GM18511 (cell line): Measurements from ENCODE around the gene SMIM41.
"Not testable (repeated sequence)": the region's sequence is repeated elsewhere in the genome, so short reads cannot be mapped to it uniquely, and the experiment has no call there.

ENCODE experiments used
- ATAC-seq: cut with Tn5 transposase; IDR thresholded peaks from one replicate; pipeline ENCODE4 v1.9.1; 2021; ENCODE audit warnings: mild to moderate bottlenecking, moderate library complexity; ENCODE audit not compliant: unreplicated experiment

The SMIM41 gene

GRCh38 chr12:52084491-52085231 is 5.2 kb downstream of the SMIM41 start:
- ATAC-seq, result no peak

- no peak for ATAC-seq
Observed at GRCh38 chr12:52085682-52086180, 6.2 kb downstream of the SMIM41 start.

GRCh38 chr12:52086366-52086765 is 6.9 kb downstream of the SMIM41 start:
- no peak for ATAC-seq

GRCh38 chr12:52086944-52087835 is 7.7 kb downstream of the SMIM41 start:
- no peak for ATAC-seq

GRCh38 chr12:52087961-52088820 is 8.7 kb downstream of the SMIM41 start:
- ATAC-seq, result peak; percentile 61

DNA sequence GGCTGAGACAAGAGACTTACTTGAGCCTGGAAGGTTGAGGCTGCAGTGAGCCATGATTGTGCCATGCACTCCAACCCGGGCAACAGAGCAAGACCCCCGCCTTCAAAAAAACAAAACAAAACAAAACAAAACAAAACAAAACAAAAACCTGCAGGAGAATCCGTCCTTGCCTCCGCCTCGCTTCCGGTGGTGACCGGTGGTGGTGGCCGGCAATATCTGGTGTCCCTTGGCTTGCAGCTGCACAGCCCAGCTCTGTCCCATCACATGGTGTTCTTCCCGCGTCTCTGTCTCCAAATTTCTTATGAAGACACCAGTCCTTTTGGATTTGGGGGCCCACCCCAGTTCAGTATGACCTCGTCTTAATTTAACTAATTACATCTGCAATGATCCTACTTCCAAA is 10.0 kb downstream of the SMIM41 start:
- no peak for ATAC-seq

DNA sequence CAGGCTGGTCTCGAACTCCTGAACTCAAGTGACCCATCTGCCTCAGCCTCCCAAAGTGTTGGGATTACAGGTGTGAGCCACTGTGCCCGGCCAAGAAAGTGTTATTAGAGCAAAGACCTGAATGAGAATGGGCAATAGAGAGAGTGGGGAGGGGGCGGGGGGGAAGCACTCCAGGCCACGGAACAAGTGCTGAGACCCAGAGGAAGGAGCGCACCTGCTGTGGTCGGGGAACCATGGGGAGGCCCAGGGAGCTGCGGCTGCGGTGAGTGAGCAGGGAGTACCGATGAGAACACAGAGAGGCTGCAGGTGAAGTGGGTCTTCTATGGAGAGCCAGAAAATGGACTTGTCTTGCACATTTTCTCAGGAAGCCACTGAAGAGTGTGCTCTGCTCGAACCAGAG is 10.8 kb downstream of the SMIM41 start:
- ATAC-seq, result no peak

- no peak for ATAC-seq
Observed at GRCh38 chr12:52091061-52091460, 11.6 kb downstream of the SMIM41 start.

GRCh38 chr12:52091869-52092268 is 12.4 kb downstream of the SMIM41 start:
- ATAC-seq, result no peak

GRCh38 chr12:52093346-52093745 is 13.8 kb downstream of the SMIM41 start:
- ATAC-seq, result no peak

DNA sequence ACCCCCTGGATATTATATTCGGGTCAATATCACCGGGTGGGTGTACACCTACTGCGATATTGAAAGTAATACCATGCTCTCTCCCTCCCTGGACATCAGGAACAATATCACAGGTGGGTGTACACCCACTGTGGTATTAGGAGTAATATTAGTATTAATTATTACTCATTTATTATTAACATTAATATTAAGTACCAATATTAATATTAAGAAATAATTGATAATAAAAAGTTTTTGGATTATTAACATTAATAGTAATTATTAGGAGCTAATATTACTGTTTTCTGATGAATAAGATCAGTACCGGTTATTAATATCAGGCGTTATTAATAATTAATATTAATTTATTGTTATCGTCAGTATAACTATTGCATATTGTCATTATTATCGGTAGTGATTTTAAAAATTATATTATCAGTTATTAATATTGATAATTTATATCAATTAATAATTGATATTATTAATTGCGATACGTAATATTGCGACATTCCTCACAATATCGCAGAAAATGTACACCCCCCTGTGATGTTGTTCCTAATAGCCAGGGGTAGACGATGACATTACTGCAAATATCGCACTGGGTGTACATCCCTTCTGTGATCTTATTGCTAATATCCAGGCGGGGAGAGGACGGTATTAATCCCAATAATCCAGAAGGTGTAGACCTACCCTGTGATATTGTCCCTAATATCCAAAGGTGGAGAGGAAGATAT is 17.0 kb downstream of the SMIM41 start:
- ATAC-seq, result no peak

- ATAC-seq, result no peak
Observed at GRCh38 chr12:52097045-52097666, 17.7 kb downstream of the SMIM41 start.

DNA sequence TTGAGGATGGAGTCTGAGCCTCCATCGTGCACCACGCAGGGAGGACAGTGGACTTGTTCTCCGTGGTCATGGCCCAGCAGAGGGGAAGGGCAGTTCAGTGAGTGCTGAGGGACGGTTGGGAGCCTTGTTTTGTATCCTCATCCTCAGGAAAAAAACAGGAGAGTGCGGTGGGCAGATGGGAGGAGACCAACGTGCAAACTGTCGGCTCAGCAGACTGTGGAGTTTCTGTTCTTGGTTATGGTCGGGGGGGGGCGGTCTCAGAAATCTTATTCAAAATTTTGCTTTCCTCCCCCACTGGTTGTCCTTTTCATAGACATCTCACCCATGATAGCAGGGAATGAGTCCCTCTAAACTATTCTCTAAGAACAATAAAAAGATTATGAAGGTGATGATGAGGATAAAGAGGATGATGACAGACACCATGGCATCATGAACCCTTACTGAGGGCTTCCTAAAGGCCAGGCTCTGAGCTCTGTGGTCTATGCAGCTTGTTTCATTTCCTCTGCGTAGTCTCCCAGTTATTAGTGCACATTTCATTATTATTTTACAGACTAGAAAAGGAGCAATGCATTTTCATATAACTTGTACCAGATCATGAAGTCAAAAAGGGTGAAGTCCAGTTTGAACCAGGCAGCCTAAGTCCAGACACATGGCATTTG is 25.1 kb downstream of the SMIM41 start:
- not testable (repeated sequence) for ATAC-seq

DNA sequence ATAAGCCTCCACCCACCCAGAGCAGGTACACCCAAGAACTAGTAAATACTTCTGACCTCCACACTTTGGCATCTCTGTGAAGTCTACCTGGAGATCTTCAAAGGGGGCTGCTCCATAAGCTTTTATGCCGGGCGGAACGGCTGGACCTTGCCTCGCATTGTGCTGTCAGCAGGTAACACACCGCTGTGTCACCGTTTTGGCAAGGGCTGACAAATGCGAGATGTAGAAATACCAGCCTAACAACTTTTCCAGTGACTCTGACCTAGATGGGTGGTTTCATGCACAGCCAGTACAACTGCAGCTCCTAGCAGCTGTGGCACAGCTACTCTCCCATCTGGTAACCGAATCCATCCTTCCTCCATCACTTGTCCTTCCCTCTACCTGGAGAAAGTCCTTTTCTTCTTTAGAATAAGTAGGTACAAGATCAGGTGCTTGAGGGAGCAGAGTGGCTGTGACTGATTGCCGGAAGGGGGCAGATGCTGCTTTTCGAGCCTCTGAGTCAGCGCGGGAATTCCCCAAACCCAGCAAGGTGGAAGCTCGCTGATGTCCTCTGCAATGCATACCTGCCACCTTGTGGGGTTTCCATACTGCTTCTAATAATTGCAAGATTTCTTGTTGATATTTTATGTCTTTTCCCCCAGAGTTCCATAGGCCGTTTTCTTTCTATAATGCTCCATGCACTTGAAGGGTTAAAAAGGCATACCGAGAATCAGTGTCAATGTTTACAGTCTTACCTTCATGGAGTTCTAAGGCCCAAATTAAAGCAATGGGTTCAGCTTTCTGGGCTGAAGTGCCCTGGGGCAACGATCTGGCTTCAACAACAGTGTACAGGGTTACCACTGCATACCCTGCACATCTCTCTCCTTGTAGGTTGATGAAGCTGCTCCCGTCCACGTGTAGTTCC is 37.0 kb downstream of the SMIM41 start:
- not testable (repeated sequence) for ATAC-seq

DNA sequence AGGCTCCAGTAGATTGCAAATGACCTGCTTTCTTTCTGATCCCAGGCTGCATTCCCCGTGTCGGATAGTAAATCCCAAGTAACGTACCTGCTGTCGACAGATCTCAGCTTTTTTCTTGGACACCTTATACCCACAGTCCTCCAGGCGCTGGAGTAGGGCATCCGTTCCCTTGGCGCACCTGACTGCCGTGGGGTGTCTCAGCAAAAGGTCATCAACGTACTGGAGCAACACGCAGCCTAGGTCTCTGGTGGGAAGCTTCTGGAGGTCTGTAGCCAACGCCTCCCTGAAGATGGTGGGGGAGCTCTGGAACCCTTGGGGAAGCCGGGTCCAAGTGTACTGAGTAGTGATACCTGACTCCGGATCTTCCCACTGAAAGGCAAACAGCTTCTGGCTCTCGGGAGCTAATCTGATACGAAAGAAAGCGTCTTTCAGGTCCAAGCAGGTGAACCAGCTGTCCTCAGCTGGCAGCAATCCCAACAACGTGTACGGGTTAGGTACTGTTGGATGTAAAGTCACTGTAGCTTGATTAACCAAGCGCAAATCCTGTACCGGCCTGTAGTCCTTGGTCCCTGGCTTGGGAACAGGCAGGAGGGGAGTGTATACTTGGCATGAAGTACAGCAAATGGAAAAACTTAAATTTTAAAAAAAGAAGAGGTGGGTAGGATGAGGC is 38.4 kb downstream of the SMIM41 start:
- ATAC-seq, result peak; percentile 41

DNA sequence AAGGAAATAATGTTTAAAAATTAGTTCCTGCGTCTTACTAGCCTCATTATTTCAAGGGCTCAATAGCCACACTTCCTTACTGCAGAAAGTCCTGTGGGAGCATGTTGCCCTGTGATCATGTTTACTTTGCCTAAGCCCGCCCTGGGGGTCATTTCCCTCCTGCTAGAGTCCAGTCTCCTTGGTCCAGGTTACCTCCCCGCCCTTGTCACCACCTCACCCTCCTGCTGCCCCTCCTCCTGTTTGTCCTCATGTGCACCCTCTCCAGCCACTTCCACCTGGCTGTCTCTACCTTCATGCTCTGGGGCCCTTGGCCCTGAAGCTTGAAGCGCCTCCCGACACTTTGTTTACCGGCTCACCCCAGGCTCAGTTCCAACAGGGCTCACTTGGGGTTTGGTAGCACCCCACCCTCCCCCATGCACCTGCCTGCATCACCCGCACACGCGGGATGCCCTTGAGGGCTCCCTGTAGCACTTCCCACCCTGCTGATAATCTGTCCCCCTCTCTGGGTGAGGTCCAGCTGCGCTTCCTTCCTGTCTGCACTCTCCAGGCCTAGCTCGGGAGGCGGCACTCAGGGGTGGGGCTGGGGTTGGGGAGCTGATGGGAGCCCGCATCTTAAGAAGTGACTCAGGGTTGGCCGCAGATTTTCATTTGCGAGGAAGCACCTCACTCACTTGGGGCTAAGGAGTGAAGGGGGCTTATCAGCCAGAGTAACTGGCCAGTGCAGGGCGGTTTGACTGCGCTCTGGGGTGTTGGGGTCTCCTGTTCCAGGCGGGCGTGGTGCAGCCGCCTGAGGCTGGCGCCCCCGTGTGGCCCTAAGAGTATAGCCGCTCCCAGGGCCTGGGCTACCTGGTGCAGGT is 40.1 kb downstream of the SMIM41 start:
- ATAC-seq, result no peak
